Astrocyte (in vitro differentiated cells and primary cell): ENCODE data around the gene NELFB.

Experiments
- CTCF ChIP-seq: IDR thresholded peaks from 2 replicates; pipeline ENCODE4 v1.5.1; 2011; ENCODE audit warnings: low read depth, mild to moderate bottlenecking, inconsistent platforms, low read length, moderate library complexity; ENCODE audit not compliant: insufficient read depth
- EZH2 ChIP-seq: IDR thresholded peaks from 2 replicates; pipeline ENCODE4 v1.6.1; 2012; ENCODE audit warnings: mild to moderate bottlenecking, low read length, inconsistent platforms; ENCODE audit not compliant: insufficient read depth

- TF ChIP-seq CTCF (no peak), EZH2 (no peak)
Measured at GRCh38 chr9:137250329-137251193, 4.6 kb upstream of the NELFB start.
